H1 (cell line): ENCODE measurements around the gene TOMM6. TPM values are rescaled to one million over a fixed set of nuclear protein-coding genes. Genes with fewer than 3 reads are reported as not detected.

Experiments
- TAF1 ChIP-seq: IDR thresholded peaks from 2 replicates; pipeline ENCODE4 v1.6.1; 2011; ENCODE audit warnings: mild to moderate bottlenecking, low read depth, low read length
- polyA plus RNA-seq, 7 experiments: library from polyadenylated mRNA; depleted of rRNA in 3 of 7; stranded (reverse) in 5 of 7; unstranded in 2 of 7; fragments of >200 nt in 5 of 7; fragments of 200-250 nt in 2 of 7; gene quantifications; 1 replicate in 5 of 7; 2 replicates in 1 of 7; 4 replicates in 1 of 7; pipeline versions ENCODE4 v1.2.1 to v1.2.3, GENCODE V29; 2011 to 2013; ENCODE audit warnings: missing spikeins in 2 of 7, mixed read lengths in 2 of 7
- total RNA-seq: library from RNA; stranded (reverse); fragmentation: NEBNext Ultra II Directional; extraction: Animal tissue kit (Norgen Biotek cat#: 25700); gene quantifications from 2 replicates; pipeline ENCODE4 v1.2.1, GENCODE V29; 2021

TOMM6 gene
- total and polyA plus RNA-seq, 2 of the 8 experiments (the other 6 are each of a cell fraction or from before 2014, with no cell fraction given): 228 to 560 TPM

DNA sequence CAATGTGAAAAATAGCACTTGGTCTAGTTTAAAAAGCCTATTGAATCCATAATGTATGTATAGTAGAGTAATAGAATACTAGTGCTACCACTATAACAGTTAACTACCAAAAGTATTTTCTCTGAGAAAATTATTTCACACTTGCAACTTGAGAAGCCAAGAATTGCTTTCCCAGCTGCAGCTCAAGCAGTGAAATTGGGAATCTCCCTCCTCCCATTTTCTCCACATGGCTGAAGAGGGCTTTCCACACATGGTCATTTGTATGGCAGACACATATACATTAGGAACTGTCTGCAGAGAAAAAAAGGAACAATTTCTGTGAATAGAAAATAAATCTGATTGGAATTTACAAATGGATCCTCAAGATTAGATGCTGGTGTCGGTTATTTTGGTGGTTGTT, 34.5 kb downstream of the TOMM6 start (continued):
- TF ChIP-seq TAF1: no peak
- TF ChIP-seq, all 59 proteins: peak for 0
